ENCODE data around the gene GALNT17.

- TF ChIP-seq CTCF (conservative IDR thresholded peaks at IDR 0.05; ENCODE audit: low read depth in 2 of 2), result no peak
- TF ChIP-seq POLR2AphosphoS5 (IDR thresholded peaks at IDR 0.05; ENCODE audit: low read depth), result no peak
- TF ChIP-seq EZH2phosphoT487 (IDR thresholded peaks at IDR 0.05; ENCODE audit: unreplicated experiment), result no peak
- no peak for TF ChIP-seq EZH2 (IDR thresholded peaks at IDR 0.05; ENCODE audit: low read depth, unreplicated experiment)
- no peak for TF ChIP-seq REST (IDR thresholded peaks at IDR 0.05; ENCODE audit: unreplicated experiment)
- no peak for TF ChIP-seq CREB1 (CRISPR knock-in tag; IDR thresholded peaks at IDR 0.05; ENCODE audit: low read depth)
- no peak for TF ChIP-seq NANOG (IDR thresholded peaks at IDR 0.05; ENCODE audit: borderline replicate concordance)
- TF ChIP-seq ZNF331 (CRISPR knock-in tag; IDR thresholded peaks at IDR 0.05; ENCODE audit: low read depth), result no peak
- TF ChIP-seq STAT1 (IDR thresholded peaks at IDR 0.05; ENCODE audit: unreplicated experiment), result no peak
- TF ChIP-seq ETS1 (IDR thresholded peaks at IDR 0.05), result no peak
- TF ChIP-seq JUNB (IDR thresholded peaks at IDR 0.05; ENCODE audit: unreplicated experiment), result no peak
Measured at GRCh38 chr7:71595176-71595575, 463.2 kb downstream of the GALNT17 start.

Measured in GM23338 (cell line).